DMS53 (cell line): Measurements from ENCODE around the gene FLOT2.
"Not testable (repeated sequence)": the region's sequence is repeated elsewhere in the genome, so short reads cannot be mapped to it uniquely, and the experiment has no call there.

Source experiments
- DNase-seq: peaks from one replicate; lab custom pipeline; 2025; lab: John Stamatoyannopoulos, UW

The FLOT2 gene

DNA sequence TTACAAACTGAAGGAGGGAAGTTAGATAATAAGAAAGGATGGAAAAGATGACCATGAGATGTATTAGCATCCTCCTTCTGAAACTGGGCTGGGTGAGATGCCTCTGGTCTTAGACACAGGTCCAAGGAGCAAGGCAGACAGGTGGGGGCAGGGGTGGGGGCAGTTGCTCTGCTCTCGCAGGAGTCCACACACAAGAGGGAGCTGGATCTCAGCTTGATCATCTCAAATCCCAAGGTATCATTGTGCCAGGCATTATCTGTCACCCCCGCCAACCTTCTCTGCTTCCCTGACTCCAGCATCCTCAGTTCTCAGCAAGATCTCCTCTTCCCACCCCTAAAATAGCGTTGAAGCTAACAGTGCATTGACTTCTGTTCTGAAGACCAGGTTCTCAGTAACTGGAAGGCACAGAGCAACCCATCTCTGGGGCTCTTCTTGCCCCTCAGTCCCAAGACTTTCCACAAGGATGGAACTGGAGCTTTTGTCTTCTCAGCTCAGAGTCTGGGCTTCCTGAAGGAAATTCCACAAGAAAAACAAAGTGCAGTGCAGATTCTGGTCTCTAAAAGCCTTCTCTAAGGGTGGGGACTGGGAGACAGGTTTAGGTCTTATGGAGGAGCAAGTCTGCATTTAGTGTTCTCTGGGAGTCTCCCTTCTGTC lies 1.6 kb downstream of the FLOT2 start:
- no peak for DNase-seq

- DNase-seq, result not testable (repeated sequence)
These were observed 4.0 kb downstream of the FLOT2 start for GRCh38 chr17:28893248-28894183.

DNA sequence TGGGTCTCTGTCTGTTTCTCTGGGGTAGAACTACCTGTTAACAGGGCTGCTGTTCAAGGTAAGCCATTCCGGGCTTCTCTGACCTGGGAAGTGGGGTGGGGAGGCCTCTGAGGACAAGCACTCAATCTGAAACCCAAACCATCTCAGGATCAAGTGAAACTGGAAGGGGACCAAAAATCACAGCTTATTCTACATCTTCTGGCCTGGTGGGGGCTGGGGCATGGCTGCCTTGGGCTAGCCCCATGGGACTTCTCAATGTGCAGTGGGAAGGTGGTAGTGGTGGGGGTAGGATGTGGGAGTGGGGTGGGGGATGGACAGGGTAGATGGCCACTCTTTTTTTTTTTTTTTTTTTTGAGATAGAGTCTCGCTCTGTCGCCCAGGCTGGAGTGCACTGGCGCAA lies 5.5 kb downstream of the FLOT2 start:
- DNase-seq, result no peak

GRCh38 chr17:28891201-28891600 lies 6.3 kb downstream of the FLOT2 start:
- no peak for DNase-seq

DNA sequence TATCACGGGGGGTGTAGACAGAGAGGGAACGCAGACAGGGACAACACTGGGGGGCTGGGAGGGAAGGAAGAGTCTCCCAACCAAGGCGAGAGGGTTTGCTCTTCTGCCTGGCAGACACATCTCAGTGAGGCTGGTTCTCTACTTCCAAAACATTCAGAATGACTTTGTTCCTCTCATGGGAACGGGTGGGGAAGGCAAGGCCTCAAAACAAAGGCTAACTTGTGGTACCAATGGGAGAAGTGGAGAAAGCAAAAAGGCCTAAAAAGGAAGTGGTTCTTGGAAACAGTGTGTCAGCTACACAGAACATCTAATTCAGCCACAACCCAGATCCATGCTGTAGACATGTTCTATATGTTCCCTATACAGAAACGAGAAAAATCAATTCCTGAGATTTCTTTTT lies 7.5 kb downstream of the FLOT2 start:
- no peak for DNase-seq

DNA sequence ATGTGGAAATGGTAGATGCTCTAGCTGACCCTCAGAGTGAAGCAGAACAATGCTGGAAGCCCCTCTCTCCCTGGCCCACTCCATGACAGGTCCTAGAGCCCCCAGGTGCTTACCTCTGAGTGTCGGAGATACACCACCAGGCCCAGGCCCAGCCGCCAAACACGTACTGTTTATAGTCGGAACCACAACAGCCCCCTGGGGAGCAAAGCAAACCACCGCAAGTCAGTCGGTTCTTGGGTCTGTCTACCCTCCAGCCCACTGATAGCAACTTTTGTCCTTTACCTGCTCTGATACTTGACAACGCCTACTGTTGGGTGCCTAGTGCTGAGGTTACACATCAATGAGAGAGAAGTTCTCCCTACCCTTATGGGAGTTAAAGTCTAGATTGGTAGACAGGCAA lies 8.7 kb downstream of the FLOT2 start:
- no peak for DNase-seq

GRCh38 chr17:28887871-28888471 lies 9.6 kb downstream of the FLOT2 start:
- DNase-seq, result no peak

DNA sequence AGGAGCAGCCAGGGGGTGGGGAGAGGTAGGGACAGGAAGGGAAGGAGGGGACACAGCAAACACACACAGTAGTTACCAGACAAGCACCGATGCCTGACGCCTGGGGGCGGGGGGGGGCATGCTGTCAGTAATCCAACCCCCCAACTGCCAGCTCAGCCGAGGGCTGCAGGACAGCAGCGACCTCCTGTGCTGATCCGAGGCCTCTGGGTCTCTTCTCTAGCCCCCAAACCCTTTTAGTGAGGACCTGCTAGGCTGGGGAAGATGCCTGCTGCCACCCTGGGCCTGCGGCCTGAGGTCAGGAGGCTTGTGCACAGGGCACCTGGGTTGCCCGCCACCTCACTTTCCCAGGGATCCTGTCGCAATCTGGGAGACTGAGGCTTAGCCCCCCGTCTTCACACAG lies 11.6 kb downstream of the FLOT2 start:
- DNase-seq, result no peak

GRCh38 chr17:28885363-28885762 lies 12.2 kb downstream of the FLOT2 start:
- no peak for DNase-seq

DNA sequence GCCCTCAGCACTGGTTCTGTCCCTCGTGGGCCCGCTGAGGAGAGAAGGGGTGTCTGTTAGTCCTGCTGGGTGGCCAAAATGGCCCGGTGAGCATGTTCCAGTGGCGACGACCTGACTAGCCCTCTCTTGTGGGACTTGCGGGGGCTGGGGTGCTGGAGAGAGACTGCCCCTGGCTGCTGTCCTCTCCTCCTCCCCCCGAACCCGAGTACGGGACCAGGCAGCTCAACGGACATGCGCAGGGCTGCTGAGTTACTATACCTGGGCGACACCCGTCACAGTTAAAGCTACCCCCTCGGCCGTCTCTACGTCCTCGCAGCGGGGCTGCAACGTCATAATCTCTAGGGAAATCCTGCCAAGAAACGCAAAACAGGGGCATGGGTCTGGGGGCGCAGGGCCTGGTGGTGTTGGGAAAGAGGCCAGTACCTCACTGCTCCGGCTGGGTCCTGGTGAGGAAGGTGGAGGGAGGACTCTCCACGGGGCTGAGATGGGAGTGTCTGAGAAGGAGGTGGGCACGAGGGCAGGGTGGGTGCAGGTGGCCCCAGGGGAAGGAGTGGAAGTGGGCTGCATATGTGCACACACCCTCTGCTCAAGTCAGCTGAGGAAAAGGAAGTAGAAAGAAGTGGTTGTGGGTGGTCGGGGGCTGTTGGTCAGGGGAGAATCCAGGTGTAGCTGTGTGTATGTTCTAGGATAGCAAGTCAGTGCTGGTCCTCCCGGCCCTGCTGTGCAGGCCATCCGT lies 13.4 kb downstream of the FLOT2 start:
- no peak for DNase-seq

GRCh38 chr17:28882154-28882895 lies 15.2 kb downstream of the FLOT2 start:
- no peak for DNase-seq

GRCh38 chr17:28881533-28882056 lies 15.9 kb downstream of the FLOT2 start:
- no peak for DNase-seq

GRCh38 chr17:28880572-28880945 lies 17.0 kb downstream of the FLOT2 start:
- DNase-seq, result no peak

- DNase-seq, result no peak
These were observed 17.5 kb downstream of the FLOT2 start for GRCh38 chr17:28879886-28880571.

GRCh38 chr17:28878981-28879380 lies 18.6 kb downstream of the FLOT2 start:
- peak; percentile 66 for DNase-seq

- DNase-seq, result no peak
These were observed 19.2 kb downstream of the FLOT2 start for GRCh38 chr17:28878158-28878910.

DNA sequence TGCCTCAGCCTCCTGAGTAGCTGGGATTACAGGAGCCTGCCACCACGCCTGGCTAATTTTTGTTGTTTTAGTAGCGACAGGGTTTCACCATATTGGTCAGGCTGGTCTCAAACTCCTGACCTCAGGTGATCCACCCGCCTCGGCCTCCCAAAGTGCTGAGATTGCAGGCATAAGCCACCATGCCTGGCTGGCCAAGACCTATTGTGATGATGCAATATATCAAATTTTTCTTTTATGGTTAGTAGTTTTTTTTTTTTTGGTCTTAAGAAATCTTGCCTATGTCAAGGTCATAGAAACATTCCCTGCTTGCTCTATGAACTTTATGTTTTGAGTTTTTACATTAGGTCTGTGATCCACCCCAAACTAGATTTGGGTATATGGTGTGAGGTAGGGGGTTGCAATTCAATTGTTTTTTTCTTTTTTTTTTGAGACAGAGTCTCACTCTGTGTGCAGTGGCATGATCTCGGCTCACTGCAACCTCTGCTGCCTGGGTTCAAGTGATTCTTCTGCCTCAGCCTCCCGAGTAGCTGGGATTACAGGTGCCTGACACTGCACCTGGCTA lies 20.3 kb downstream of the FLOT2 start:
- DNase-seq, result not testable (repeated sequence)

- peak; percentile 15 for DNase-seq
These were observed 21.5 kb downstream of the FLOT2 start for GRCh38 chr17:28875848-28876550.

DNA sequence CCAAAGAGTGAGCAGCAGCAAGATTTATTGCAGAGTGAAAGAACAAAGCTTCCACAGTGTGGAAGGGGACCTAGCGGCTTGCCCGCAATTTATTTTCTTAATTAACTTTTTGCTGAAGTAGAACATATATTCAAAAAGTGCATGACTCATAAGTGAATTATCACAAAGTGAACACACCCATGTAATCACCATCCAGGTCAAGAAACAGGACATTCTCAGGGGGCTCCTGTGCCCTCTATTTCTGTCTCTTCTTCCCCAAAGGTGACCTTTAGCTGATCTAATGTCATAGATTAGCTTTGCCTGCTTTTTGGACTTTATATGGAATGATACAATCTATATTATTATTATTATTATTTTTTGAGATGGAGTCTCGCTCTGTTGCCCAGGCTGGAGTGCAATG lies 22.8 kb downstream of the FLOT2 start:
- DNase-seq, result no peak
